SU-DHL-6 (cell line): ENCODE data around the gene TNS1.

ENCODE experiments used
- H2AFZ ChIP-seq: fragments of 200-600 bp; sonication (generic); 2 replicates; pipeline ENCODE4 v1.6.1; 2014; ENCODE audit warnings: low read depth, mild to moderate bottlenecking, moderate library complexity, mixed read lengths, antibody characterized with exemption, low read length; ENCODE audit not compliant: severe bottlenecking
- H3F3A ChIP-seq: fragments of 200-600 bp; shearing (Covaris generic); 2 replicates; pipeline ENCODE4 v1.6.0; 2016; ENCODE audit warnings: antibody characterized with exemption, mild to moderate bottlenecking; ENCODE audit not compliant: insufficient read depth
- H3K27ac ChIP-seq: fragments of 200-600 bp; sonication (generic); 2 replicates; pipeline ENCODE4 v1.5.1; 2016; ENCODE audit warnings: low read depth, mild to moderate bottlenecking, low read length, moderate library complexity, mixed read lengths
- H3K27me3 ChIP-seq: fragments of 200-600 bp; sonication (generic), shearing (Covaris generic); 2 replicates; pipeline ENCODE4 v1.6.0; 2014; ENCODE audit warnings: mild to moderate bottlenecking, low read length
- H3K36me3 ChIP-seq: fragments of 200-600 bp; sonication (generic); 2 replicates; pipeline ENCODE4 v1.6.1; 2014; ENCODE audit warnings: mild to moderate bottlenecking, low read length, mixed read lengths
- H3K4me2 ChIP-seq: fragments of 300-600, 200-600 bp; shearing (Covaris generic), sonication (generic); 2 replicates; pipeline ENCODE4 v1.6.0; 2014; ENCODE audit warnings: low read length, low read depth, mild to moderate bottlenecking; ENCODE audit not compliant: poor library complexity, severe bottlenecking
- H3K4me3 ChIP-seq: fragments of 200-600 bp; sonication (generic); 2 replicates; pipeline ENCODE4 v1.5.1; 2014; ENCODE audit warnings: antibody characterized with exemption, low read length, mild to moderate bottlenecking, mixed read lengths; ENCODE audit not compliant: insufficient read depth, poor library complexity, severe bottlenecking
- H3K79me2 ChIP-seq: fragments of 200-600 bp; sonication (generic); 2 replicates; pipeline ENCODE4 v1.6.1; 2014; ENCODE audit warnings: mild to moderate bottlenecking, low read length, moderate library complexity; ENCODE audit not compliant: insufficient read depth
- H3K9ac ChIP-seq: fragments of 200-600 bp; sonication (generic); 2 replicates; pipeline ENCODE4 v1.7.0; 2014; ENCODE audit warnings: mild to moderate bottlenecking, low read length
- H3K9me2 ChIP-seq: fragments of 200-600 bp; sonication (generic); replicated peaks from 2 replicates; pipeline ENCODE4 v1.6.1; 2014; ENCODE audit warnings: low read length; ENCODE audit not compliant: insufficient read depth
- H3K9me3 ChIP-seq: fragments of 200-600 bp; sonication (generic); 2 replicates; pipeline ENCODE4 v1.6.1; 2014; ENCODE audit warnings: low read length, mixed read lengths; ENCODE audit not compliant: insufficient read depth
- H4K20me1 ChIP-seq: fragments of 200-600 bp; sonication (generic); 2 replicates; pipeline ENCODE4 v1.6.1; 2014; ENCODE audit warnings: low read depth, mild to moderate bottlenecking, antibody characterized with exemption, low read length, moderate library complexity, mixed read lengths
- EZH2phosphoT487 ChIP-seq: fragments of 200-600 bp; sonication (generic), shearing (Covaris generic); conservative IDR thresholded peaks from 2 replicates; pipeline ENCODE4 v1.6.1; 2018; ENCODE audit warnings: mild to moderate bottlenecking, antibody characterized with exemption, low read length, moderate library complexity, mixed read lengths
- TF ChIP-seq, protein P1 (sequence below): fragments of 200-600 bp; sonication (generic); IDR thresholded peaks from one replicate; pipeline ENCODE4 v1.5.1; 2017; ENCODE audit warnings: antibody characterized with exemption, mild to moderate bottlenecking, low read length, moderate library complexity; ENCODE audit not compliant: insufficient read depth, poor library complexity, severe bottlenecking

The TNS1 gene

GRCh38 chr2:217863883-217864282 is 138.9 kb downstream of the TNS1 start:
- no peak for TF ChIP-seq EZH2phosphoT487
- TF ChIP-seq, protein P1, sequence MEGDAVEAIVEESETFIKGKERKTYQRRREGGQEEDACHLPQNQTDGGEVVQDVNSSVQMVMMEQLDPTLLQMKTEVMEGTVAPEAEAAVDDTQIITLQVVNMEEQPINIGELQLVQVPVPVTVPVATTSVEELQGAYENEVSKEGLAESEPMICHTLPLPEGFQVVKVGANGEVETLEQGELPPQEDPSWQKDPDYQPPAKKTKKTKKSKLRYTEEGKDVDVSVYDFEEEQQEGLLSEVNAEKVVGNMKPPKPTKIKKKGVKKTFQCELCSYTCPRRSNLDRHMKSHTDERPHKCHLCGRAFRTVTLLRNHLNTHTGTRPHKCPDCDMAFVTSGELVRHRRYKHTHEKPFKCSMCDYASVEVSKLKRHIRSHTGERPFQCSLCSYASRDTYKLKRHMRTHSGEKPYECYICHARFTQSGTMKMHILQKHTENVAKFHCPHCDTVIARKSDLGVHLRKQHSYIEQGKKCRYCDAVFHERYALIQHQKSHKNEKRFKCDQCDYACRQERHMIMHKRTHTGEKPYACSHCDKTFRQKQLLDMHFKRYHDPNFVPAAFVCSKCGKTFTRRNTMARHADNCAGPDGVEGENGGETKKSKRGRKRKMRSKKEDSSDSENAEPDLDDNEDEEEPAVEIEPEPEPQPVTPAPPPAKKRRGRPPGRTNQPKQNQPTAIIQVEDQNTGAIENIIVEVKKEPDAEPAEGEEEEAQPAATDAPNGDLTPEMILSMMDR: no peak
- H3K36me3 ChIP-seq: no peaks in the 10 kb centered on the region

DNA sequence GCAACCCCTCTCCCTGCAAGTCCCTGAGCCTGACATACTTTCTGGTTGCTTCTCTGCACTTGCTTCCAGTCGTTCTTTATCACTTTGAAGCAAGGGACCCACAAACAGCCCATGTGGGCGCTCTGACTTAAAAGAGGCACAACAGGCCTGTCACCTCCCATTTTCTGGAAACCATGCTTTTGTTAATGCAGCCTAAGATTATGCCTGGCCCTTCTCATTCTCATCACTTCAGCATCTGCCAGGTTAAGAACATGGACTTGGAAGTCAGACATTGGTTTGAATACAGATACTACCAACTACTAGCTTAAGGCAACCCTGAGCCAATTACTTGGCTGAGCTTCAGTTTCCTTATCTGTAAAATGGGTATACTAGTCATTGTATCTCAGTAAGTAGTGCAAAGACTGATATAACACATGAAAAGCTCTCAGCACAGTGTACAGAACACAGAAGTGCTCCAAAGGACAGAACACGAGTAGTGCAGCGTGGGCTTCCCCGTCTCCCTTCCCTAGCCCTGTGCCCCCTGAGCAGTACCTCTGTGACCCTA is 141.4 kb downstream of the TNS1 start:
- Histone ChIP-seq H3K79me2 (no peaks in the 10 kb centered on the region), H3K9ac (no peak overlapping the region), H3K9me2 (no peaks in the 10 kb centered on the region), H3K4me2 (no peak overlapping the region), H3K4me3 (no peak overlapping the region), H3K27me3 (no peaks in the 10 kb centered on the region), H3K36me3 (no peaks in the 10 kb centered on the region), H3K27ac (no peak overlapping the region), H3F3A (no peaks in the 10 kb centered on the region), H2AFZ (no peak overlapping the region), H4K20me1 (no peaks in the 10 kb centered on the region), H3K9me3 (no peaks in the 10 kb centered on the region)
- TF ChIP-seq, protein P1: no peak
- no peak for TF ChIP-seq EZH2phosphoT487

More at GRCh38 chr2:217863883-217864282, 138.9 kb downstream of the TNS1 start:
- H3F3A ChIP-seq: no peaks in the 10 kb centered on the region
- no peaks in the 10 kb centered on the region for H3K27me3 ChIP-seq
- no peak overlapping the region for H3K9ac ChIP-seq
- no peak overlapping the region for H2AFZ ChIP-seq
- H3K9me2 ChIP-seq: no peaks in the 10 kb centered on the region
- H3K27ac ChIP-seq: no peak overlapping the region
- no peak overlapping the region for H3K4me3 ChIP-seq
- H3K9me3 ChIP-seq: no peaks in the 10 kb centered on the region
- H3K4me2 ChIP-seq: no peak overlapping the region
- H3K79me2 ChIP-seq: no peaks in the 10 kb centered on the region
- H4K20me1 ChIP-seq: no peaks in the 10 kb centered on the region

GRCh38 chr2:217859926-217860325 is 142.9 kb downstream of the TNS1 start:
- H3K9me3 ChIP-seq: no peaks in the 10 kb centered on the region
- no peaks in the 10 kb centered on the region for H4K20me1 ChIP-seq
- no peaks in the 10 kb centered on the region for H3K9me2 ChIP-seq
- H3F3A ChIP-seq: no peaks in the 10 kb centered on the region
- H3K27ac ChIP-seq: no peak overlapping the region
- H3K4me3 ChIP-seq: no peak overlapping the region
- H3K4me2 ChIP-seq: no peak overlapping the region
- no peak overlapping the region for H2AFZ ChIP-seq
- H3K36me3 ChIP-seq: no peaks in the 10 kb centered on the region
- TF ChIP-seq, protein P1: no peak
- TF ChIP-seq EZH2phosphoT487: no peak
- no peaks in the 10 kb centered on the region for H3K79me2 ChIP-seq
- H3K27me3 ChIP-seq: no peaks in the 10 kb centered on the region
- no peak overlapping the region for H3K9ac ChIP-seq
